GM19023 (cell line): Measurements from ENCODE around the gene CDK4.
"Not testable (repeated sequence)": the region's sequence is repeated elsewhere in the genome, so short reads cannot be mapped to it uniquely, and the experiment has no call there.

ENCODE experiments used
- ATAC-seq: cut with Tn5 transposase; IDR thresholded peaks from one replicate; pipeline ENCODE4 v1.9.1; 2021; ENCODE audit warnings: mild to moderate bottlenecking, moderate library complexity; ENCODE audit not compliant: unreplicated experiment

The CDK4 gene

GRCh38 chr12:57715036-57715748, 36.9 kb downstream of the CDK4 start:
- ATAC-seq: not testable (repeated sequence)

GRCh38 chr12:57713209-57713608, 38.9 kb downstream of the CDK4 start:
- ATAC-seq: no peak

- no peak for ATAC-seq
These were observed 39.4 kb downstream of the CDK4 start for GRCh38 chr12:57712701-57713100.

- ATAC-seq: no peak
These were observed 43.8 kb downstream of the CDK4 start for GRCh38 chr12:57708296-57708695.

DNA sequence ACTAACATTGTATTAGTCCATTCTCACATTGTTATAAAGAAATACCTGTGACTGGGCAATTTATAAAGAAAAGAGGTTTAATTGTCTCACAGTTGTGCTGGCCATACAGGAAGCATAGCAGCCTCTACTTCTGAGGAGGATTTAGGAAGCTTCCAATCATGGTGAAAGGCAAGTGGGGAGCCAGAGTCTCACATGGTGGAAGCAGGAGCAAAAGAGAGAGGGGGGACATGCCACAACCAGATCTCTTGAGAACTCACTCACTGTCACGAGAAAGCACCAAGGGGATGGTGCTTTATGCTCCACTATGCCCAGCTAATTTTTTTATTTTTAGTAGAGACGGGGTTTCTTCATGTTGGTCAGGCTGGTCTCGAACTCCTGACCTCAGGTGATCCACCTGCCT, 44.9 kb downstream of the CDK4 start:
- no peak for ATAC-seq

GRCh38 chr12:57700317-57700716, 51.8 kb downstream of the CDK4 start:
- ATAC-seq: no peak

GRCh38 chr12:57698414-57698813, 53.7 kb downstream of the CDK4 start:
- no peak for ATAC-seq
